ENCODE results near the gene TCL1B.

- TF ChIP-seq EZH2 (IDR thresholded peaks at IDR 0.05; ENCODE audit: insufficient read depth, poor library complexity, severe bottlenecking) (no peak), EZH2phosphoT487 (IDR thresholded peaks at IDR 0.05; ENCODE audit: insufficient read depth, low read depth) (no peak)
These were observed 27.6 kb downstream of the TCL1B start, which contains the start of gene TCL1A for GRCh38 chr14:95713596-95714371.
